Astrocyte of the cerebellum (primary cell): Measurements from ENCODE around the gene BANK1.

ENCODE experiments used
- DNase-seq: peaks from one replicate; pipeline ENCODE4 v3.0.0-alpha.2; 2011; ENCODE audit warnings: low read depth
- H3K4me3 ChIP-seq: 2 replicates; pipeline ENCODE4 v1.5.1; 2011; ENCODE audit warnings: mild to moderate bottlenecking, low read depth, low read length, moderate library complexity
- in situ Hi-C: cut with HindIII; loops from 2 replicates; pipeline ENCODE4 v1.10.0; 2017; ENCODE audit warnings: low sequenced_read_pairs
- TF ChIP-seq, protein P1 (sequence below): IDR thresholded peaks from 2 replicates; pipeline ENCODE4 v1.5.1; 2012; ENCODE audit warnings: low read length, low read depth, moderate library complexity, mild to moderate bottlenecking; ENCODE audit errors: missing control alignments

Gene BANK1

DNA sequence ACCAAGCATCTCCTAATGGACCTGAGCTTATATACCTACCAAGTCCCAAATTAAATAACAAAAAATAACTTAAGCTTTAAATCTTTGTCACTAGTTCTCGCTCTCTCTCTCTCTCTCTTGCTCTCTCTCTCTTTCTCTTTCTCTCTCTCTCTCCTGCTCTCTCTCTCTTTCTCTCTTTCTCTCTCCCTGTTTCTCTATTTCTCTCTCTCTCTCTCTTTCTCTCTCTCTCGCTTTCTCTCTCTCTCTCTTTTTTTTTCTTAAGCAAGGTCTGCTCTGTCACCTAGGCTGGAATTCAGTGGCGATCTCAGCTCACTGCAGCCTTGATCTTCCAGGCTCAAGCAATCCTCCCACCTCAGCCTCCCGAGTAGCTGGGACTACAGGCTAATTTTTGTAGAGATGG lies 266.6 kb downstream of the BANK1 start:
- in situ Hi-C loops, result no loop called here
- DNase-seq, result no peak
- TF ChIP-seq, protein P1, sequence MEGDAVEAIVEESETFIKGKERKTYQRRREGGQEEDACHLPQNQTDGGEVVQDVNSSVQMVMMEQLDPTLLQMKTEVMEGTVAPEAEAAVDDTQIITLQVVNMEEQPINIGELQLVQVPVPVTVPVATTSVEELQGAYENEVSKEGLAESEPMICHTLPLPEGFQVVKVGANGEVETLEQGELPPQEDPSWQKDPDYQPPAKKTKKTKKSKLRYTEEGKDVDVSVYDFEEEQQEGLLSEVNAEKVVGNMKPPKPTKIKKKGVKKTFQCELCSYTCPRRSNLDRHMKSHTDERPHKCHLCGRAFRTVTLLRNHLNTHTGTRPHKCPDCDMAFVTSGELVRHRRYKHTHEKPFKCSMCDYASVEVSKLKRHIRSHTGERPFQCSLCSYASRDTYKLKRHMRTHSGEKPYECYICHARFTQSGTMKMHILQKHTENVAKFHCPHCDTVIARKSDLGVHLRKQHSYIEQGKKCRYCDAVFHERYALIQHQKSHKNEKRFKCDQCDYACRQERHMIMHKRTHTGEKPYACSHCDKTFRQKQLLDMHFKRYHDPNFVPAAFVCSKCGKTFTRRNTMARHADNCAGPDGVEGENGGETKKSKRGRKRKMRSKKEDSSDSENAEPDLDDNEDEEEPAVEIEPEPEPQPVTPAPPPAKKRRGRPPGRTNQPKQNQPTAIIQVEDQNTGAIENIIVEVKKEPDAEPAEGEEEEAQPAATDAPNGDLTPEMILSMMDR, result no peak
- no peak overlapping the region for H3K4me3 ChIP-seq

- in situ Hi-C loops, result no loop called here
- no peak overlapping the region for H3K4me3 ChIP-seq
- DNase-seq, result no peak
Observed at GRCh38 chr4:102061133-102061532, 270.6 kb downstream of the BANK1 start.

DNA sequence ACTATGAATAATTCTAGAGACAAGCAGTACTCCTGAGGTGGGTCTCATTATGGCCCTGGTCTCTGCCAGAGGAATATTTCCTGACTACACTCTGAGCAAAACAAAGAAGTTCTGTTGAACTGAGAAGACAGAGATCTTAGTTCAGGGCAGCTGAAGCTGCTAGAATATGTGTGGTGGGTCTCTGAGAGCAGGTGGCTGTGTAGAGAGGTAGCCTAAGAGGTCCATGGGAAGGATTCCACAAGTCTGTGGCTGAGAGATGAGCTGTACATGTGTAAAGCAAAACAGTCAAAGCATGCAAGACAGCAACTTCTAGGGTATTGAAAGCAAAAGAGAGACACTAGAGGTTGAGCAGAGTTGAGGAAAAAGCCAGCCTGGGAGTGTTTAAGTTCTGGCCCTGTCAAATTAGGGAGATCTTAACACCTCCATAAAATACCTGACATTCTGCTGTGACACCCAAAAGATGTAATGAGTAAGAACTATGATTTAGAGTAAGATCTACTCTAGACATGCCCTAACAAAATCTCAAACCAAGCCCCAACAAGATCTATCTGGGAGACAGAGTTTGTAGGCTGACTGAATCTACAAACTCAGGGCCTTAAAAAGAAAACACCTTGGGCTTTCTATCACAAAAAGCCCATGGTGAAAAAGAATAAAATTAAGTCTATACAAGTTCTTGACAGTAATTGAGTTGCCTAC lies 274.4 kb downstream of the BANK1 start:
- no peak for DNase-seq
- in situ Hi-C loops, result no loop called here
- no peak overlapping the region for H3K4me3 ChIP-seq
- TF ChIP-seq, protein P1, result no peak

More at GRCh38 chr4:102061133-102061532, 270.6 kb downstream of the BANK1 start:
- TF ChIP-seq, protein P1, result no peak

GRCh38 chr4:102076622-102077021 lies 286.1 kb downstream of the BANK1 start:
- TF ChIP-seq, protein P1, result no peak

DNA sequence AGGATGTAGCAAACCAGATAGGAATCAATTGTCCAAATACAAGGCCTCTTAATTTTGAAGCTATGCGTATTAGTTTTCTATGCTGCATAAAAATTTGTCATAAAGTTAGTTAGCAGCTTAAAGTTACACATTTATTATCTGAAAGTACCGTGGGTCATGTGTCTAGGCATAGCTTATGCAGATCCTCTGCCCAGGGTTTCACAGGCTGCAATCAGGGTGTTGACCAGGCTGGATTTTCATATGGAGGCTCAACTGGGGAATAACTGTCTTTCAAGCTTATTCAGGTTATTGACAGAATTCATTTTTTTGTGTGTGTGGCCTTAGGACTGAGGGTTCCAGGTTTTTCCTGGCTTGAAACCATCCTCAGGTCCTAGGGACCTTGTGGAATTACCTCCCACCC lies 289.7 kb downstream of the BANK1 start:
- DNase-seq, result no peak
- TF ChIP-seq, protein P1, result no peak
- in situ Hi-C loops, result no loop called here
- H3K4me3 ChIP-seq, result no peak overlapping the region

More at GRCh38 chr4:102076622-102077021, 286.1 kb downstream of the BANK1 start:
- no peak for DNase-seq
- no peak overlapping the region for H3K4me3 ChIP-seq
- in situ Hi-C loops, result no loop called here

DNA sequence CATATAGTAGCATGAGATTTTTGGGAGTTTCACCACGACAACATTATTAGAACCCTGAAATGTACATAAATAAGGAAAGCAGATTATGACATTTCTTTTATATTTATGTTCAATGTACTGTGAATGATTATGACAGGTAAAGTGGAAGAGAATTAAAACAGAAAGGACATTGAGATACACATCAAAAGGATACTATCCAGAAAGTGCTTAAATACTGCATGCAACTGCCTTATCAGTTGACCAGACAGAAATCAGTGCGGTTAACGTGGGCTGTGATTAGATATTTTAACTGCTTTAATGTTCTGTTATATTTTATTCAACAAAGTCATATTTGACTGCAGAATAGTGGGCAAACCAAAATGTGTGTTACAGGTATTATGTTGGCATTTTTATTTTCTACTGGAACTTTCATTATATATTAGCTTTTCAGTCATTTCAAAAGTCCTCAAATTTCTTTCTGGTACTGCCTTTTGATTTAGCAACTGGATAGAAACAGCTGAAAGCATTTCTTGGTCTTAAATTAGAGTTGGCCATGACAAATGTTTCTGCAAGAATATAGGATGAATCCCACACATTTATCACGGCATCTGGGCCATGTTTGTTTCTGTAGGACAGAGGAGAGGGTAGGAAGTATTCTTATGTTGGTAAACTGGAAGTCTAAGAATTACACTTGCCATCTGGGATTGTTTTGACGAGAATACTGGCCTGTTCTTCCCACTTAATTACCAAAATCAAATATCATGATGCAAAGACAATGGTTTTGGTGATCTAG lies 299.5 kb downstream of the BANK1 start:
- DNase-seq, result no peak
- no peak overlapping the region for H3K4me3 ChIP-seq
- in situ Hi-C loops, result no loop called here
- TF ChIP-seq, protein P1, result no peak
